ENCODE measurements around the gene IER5L. TPM values are rescaled to one million over a fixed set of nuclear protein-coding genes. Genes with fewer than 3 reads are reported as not detected.

IER5L gene
- total RNA-seq, 2 experiments from 2014 or later, result 1.1 to 1.6 TPM

- H3K27me3 Mint-ChIP-seq (ENCODE audit: low read depth), result no peaks in the 10 kb centered on the region
- CTCF ChIA-PET, result interaction anchor here (1.1 to 5.2 kb wide), 4 partner anchors 33 to 449 kb away, joined by 4 to 32 read pairs (median 22); partner anchors contain the start of gene NTMT1
- DNase-seq, result peak; percentile 79
- no peaks in the 10 kb centered on the region for H3K9me3 Mint-ChIP-seq
- H3K4me1 Mint-ChIP-seq (ENCODE audit: low read depth), result peaks cover 8% of the 10 kb centered on the region
- H3K4me3 Mint-ChIP-seq, result peak overlapping the region; percentile 77
- intact Hi-C loops (cut with micrococcal nuclease), result loop anchor here (1.0 to 5.0 kb wide), 8 partner anchors 37 to 448 kb away; no protein-coding TSS in a partner anchor
- H3K36me3 Mint-ChIP-seq (ENCODE audit: low read depth), result no peaks in the 10 kb centered on the region
- H3K27ac Mint-ChIP-seq, result no peak overlapping the region
Measured at GRCh38 chr9:129175825-129176633, 2.0 kb downstream of the IER5L start.

GRCh38 chr9:129175515-129175824 is 2.6 kb downstream of the IER5L start:
- peaks cover 8% of the 10 kb centered on the region for H3K4me1 Mint-ChIP-seq (ENCODE audit: low read depth)
- intact Hi-C loops (cut with micrococcal nuclease), result loop anchor here (1.0 to 5.0 kb wide), 3 partner anchors 61 to 432 kb away; no protein-coding TSS in a partner anchor
- H3K27ac Mint-ChIP-seq, result no peak overlapping the region
- CTCF ChIA-PET, result interaction anchor here (0.6 to 5.2 kb wide), 9 partner anchors 33 to 449 kb away, joined by 3 to 32 read pairs (median 4); partner anchors contain the start of gene NTMT1
- H3K9me3 Mint-ChIP-seq, result no peaks in the 10 kb centered on the region
- peak overlapping the region; percentile 77 for H3K4me3 Mint-ChIP-seq
- H3K27me3 Mint-ChIP-seq (ENCODE audit: low read depth), result no peaks in the 10 kb centered on the region
- DNase-seq, result no peak
- no peaks in the 10 kb centered on the region for H3K36me3 Mint-ChIP-seq (ENCODE audit: low read depth)

DNA sequence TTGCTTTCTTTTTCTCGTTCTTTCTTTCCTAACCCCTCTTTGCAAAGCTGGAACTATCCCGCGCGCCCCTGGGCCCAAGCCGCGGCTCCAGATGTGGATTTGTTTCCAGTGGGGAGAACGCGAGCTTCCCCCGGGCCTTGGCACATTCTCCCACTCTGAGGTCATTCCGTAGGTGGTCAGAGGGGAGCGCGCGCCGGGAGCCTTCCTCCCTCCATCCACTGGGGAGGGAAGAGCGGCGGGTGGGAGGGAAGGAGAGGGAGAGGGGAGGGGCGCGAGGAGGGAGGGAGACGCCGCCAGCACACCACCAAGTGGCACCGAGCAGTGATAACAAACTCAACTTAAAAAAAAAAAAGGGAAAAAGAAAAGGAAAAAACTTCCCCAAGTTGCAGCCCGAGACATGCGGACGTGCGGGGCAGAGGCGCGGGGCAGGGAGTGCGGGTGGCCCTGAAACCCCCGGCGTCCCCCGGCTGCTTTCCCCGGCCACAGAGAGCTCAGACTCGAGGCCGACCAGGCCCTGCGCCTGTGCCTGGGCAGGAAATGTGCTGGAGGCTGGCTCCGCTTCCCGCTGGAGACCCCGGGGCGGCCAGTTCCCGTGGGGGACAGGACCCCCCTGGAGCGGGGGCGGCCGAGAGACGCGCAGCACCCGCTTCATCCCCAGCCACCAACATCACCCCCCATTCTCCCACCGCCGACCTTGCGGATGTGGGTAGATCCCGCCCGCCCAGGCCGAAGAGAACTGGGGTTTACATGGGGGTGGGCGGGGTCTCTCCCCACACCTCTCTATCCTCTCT is 3.1 kb downstream of the IER5L start:
- Mint-ChIP-seq H3K4me1 (ENCODE audit: low read depth) (peaks cover 13% of the 10 kb centered on the region), H3K27me3 (ENCODE audit: low read depth) (no peaks in the 10 kb centered on the region), H3K36me3 (ENCODE audit: low read depth) (no peaks in the 10 kb centered on the region), H3K27ac (no peak overlapping the region), H3K4me3 (peak overlapping the region; percentile 77), H3K9me3 (no peaks in the 10 kb centered on the region)
- DNase-seq, result peak; percentile 38
- CTCF ChIA-PET, result interaction anchor here (0.6 to 5.2 kb wide), 18 partner anchors 12 to 607 kb away, joined by 3 to 32 read pairs (median 4); partner anchors contain the start of gene NTMT1
- intact Hi-C loops (cut with micrococcal nuclease), result loop anchor here (1.0 to 5.0 kb wide), 3 partner anchors 62 to 432 kb away; no protein-coding TSS in a partner anchor

- intact Hi-C loops (cut with micrococcal nuclease), result loop anchor here (2.0 kb wide), 1 partner anchor 63 kb away; no protein-coding TSS in a partner anchor
- CTCF ChIA-PET, result interaction anchor here (0.6 to 5.2 kb wide), 24 partner anchors 12 to 608 kb away, joined by 3 to 32 read pairs (median 4); partner anchors contain the start of gene NTMT1
- H3K27ac Mint-ChIP-seq, result no peak overlapping the region
Measured at GRCh38 chr9:129174102-129174723, 3.8 kb downstream of the IER5L start.

DNA sequence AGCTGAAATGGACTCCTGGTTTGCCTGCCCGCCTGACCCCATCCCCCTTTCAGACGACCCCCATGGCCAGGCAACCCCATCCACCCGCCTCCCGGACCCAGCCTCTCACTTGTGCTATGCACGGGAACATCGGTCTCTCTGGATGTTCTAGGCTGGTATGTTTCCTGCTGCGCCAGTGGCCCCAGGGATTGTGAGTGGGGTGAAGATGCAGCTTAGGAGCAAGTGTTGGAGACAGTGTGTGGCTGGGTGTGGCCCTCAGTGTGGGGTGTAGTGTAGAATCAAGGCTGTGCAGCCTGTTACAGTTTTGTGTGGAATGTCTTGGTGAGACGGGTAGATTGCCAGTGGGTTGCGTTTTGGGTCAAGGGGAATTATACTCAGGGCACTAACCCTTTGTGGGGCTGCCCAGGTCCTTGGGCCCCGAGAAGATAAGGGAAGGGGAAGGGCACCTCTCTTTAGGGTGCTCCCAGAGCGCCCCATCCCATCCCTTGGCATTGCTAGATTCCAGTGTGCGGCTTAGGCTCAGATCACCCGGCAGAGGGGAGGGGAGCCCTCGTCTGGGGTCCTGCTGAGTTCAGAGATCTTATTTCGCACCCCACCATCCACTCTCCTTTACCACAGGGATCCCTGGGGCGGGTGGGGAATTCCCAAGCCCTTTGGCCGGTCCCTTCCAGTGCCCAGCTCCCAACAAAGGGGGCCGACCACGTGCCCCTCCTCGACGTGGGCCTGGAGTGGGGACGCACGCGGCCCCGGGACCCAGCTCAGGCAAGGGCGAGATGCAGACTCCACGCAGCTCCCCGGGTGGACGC is 4.6 kb downstream of the IER5L start:
- H3K27me3 Mint-ChIP-seq (ENCODE audit: low read depth), result no peaks in the 10 kb centered on the region
- H3K36me3 Mint-ChIP-seq (ENCODE audit: low read depth), result no peaks in the 10 kb centered on the region
- H3K4me3 Mint-ChIP-seq, result peak overlapping the region; percentile 42
- no peak for DNase-seq
- CTCF ChIA-PET, result interaction anchor here (0.6 to 5.2 kb wide), 21 partner anchors 11 to 608 kb away, joined by 3 to 32 read pairs (median 6); partner anchors contain the start of gene NTMT1
- peaks cover 13% of the 10 kb centered on the region for H3K4me1 Mint-ChIP-seq (ENCODE audit: low read depth)
- H3K27ac Mint-ChIP-seq, result no peak overlapping the region
- intact Hi-C loops (cut with micrococcal nuclease), result loop anchor here (1.0 to 2.0 kb wide), 2 partner anchors 63 to 173 kb away; no protein-coding TSS in a partner anchor
- H3K9me3 Mint-ChIP-seq, result no peaks in the 10 kb centered on the region

More at GRCh38 chr9:129174102-129174723, 3.8 kb downstream of the IER5L start:
- peak overlapping the region; percentile 71 for H3K4me3 Mint-ChIP-seq
- no peaks in the 10 kb centered on the region for H3K36me3 Mint-ChIP-seq (ENCODE audit: low read depth)
- DNase-seq, result peak; percentile 90
- no peaks in the 10 kb centered on the region for H3K27me3 Mint-ChIP-seq (ENCODE audit: low read depth)
- no peaks in the 10 kb centered on the region for H3K9me3 Mint-ChIP-seq
- peaks cover 13% of the 10 kb centered on the region for H3K4me1 Mint-ChIP-seq (ENCODE audit: low read depth)

DNA sequence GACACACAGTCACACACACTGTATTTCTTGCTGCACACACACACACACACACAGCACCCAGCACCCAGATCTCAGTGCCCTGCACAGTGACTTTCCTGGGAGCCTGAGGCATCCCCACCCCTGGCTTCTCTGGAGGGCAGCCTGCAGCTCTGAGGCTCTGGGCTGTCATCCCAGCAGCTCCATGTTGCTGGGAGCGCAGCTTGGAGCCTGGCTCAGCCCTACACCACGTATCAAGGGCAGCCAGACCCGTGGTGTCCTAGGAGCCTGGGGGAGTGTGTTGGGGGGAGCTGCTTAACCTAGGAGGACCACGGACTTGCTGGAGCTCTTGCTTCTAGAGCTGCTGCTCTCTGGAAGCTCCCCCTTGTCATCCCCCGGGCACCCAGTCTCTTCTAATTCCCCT is 5.2 kb downstream of the IER5L start:
- DNase-seq, result no peak
- Mint-ChIP-seq H3K36me3 (ENCODE audit: low read depth) (no peaks in the 10 kb centered on the region), H3K4me3 (no peak overlapping the region), H3K9me3 (no peaks in the 10 kb centered on the region), H3K27ac (no peak overlapping the region), H3K27me3 (ENCODE audit: low read depth) (no peaks in the 10 kb centered on the region), H3K4me1 (ENCODE audit: low read depth) (peaks cover 16% of the 10 kb centered on the region)
- intact Hi-C loops (cut with micrococcal nuclease), result loop anchor here (1.0 kb wide), 1 partner anchor 173 kb away; no protein-coding TSS in a partner anchor
- CTCF ChIA-PET, result interaction anchor here (0.8 to 5.2 kb wide), 15 partner anchors 10 to 452 kb away, joined by 3 to 32 read pairs (median 6); partner anchors contain the start of gene NTMT1

DNA sequence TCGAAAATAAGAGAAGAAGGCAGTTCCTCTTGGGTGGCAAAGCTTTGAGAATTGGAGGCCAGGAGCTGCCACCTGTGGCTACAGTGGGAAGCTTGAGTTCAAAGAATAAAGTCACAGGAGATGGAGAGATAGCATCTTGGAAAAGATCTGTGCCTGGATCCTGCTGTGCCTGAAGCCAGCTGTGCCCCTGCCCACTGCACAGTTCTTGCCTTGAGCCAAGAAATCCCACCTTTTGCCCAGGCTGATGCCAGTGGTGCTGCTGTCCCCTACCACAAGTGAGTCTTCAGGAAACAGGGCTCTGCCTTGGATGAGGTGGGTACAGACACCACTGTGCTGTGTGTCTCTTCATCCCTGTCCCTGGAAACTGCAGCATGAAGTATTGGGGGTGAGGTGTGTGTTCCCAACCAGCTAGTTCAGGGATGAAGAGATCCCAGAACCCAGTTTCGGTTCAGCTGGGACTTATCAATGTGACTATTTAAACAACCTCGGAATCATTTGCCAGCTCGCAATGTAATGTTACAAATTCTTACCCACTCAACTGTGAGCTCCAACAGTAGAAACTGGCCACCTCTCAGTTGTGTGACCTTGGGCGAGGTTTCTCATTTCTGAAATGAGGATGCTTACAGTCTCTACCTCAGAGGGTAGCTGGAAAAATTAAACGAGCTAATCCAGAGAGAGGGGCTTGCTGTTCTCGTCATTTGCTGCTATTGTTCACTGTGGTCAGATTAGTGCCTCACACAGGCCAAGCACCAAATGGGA is 5.9 kb downstream of the IER5L start:
- Mint-ChIP-seq H3K36me3 (ENCODE audit: low read depth) (no peaks in the 10 kb centered on the region), H3K9me3 (no peaks in the 10 kb centered on the region), H3K4me3 (no peak overlapping the region), H3K27ac (no peak overlapping the region), H3K27me3 (ENCODE audit: low read depth) (no peaks in the 10 kb centered on the region), H3K4me1 (ENCODE audit: low read depth) (peaks cover 23% of the 10 kb centered on the region)
- CTCF ChIA-PET, result interaction anchor here (0.8 to 5.2 kb wide), 15 partner anchors 10 to 453 kb away, joined by 3 to 32 read pairs (median 6); partner anchors contain the start of gene NTMT1
- DNase-seq, result no peak
- intact Hi-C loops (cut with micrococcal nuclease), result no loop called here

- no peak overlapping the region for H3K4me3 Mint-ChIP-seq
- peaks cover 24% of the 10 kb centered on the region for H3K4me1 Mint-ChIP-seq (ENCODE audit: low read depth)
- H3K27me3 Mint-ChIP-seq (ENCODE audit: low read depth), result no peaks in the 10 kb centered on the region
- CTCF ChIA-PET, result interaction anchor here (1.4 to 1.8 kb wide), 2 partner anchors 10 to 39 kb away, joined by 3 to 5 read pairs; no protein-coding TSS in a partner anchor
- no peak for DNase-seq
- no peaks in the 10 kb centered on the region for H3K36me3 Mint-ChIP-seq (ENCODE audit: low read depth)
- intact Hi-C loops (cut with micrococcal nuclease), result no loop called here
- no peak overlapping the region for H3K27ac Mint-ChIP-seq
- H3K9me3 Mint-ChIP-seq, result no peaks in the 10 kb centered on the region
Measured at GRCh38 chr9:129170229-129170628, 7.8 kb downstream of the IER5L start.

DNA sequence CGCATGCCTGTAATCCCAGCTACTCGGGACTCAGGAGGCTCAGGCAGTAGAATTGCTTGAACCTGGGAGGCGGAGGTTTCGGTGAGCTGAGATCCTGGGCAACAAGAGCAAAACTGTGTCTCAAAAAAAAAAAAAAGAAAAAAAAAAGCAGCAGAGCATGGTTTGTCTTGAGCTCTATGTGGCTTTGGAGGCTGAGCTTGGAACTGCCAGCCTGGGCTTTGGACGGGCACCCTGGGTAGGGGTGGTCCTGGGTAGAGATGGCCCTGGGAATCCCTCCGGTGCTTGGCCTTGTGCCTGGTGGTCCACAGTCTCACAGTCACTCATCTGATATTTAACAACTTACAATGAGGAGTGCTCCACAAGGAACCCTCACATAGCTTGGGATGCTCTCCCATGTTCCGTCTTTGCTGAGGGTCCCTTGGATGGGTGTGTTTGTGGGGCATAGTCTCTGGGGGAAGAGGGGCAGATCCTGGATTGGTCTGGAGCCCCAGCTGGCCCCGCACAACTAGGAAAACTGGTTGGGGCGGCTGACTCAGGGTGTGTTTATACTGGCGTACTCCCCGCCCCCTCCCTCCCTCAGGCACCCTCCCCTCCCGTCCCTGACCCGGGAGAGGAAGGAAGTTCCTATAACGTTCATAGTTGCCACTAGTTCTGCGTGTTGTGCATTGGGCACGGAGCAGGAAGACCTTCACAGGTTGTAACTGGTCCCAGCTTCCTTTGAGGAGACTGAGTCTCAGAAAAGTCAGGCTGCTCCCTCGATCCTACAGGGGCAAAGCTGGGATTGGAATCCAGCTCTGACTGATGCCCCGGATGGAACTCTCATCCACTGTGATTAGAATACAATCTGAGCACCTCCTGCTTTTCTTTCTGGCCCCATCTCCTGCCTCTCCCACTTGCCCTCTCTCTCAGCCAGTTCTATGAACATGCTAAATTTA is 11.2 kb downstream of the IER5L start:
- H3K4me3 Mint-ChIP-seq, result peak overlapping the region; percentile 67
- intact Hi-C loops (cut with micrococcal nuclease), result no loop called here
- H3K4me1 Mint-ChIP-seq (ENCODE audit: low read depth), result peaks cover 22% of the 10 kb centered on the region
- peak; percentile 58 for DNase-seq
- H3K27me3 Mint-ChIP-seq (ENCODE audit: low read depth), result no peaks in the 10 kb centered on the region
- H3K36me3 Mint-ChIP-seq (ENCODE audit: low read depth), result no peaks in the 10 kb centered on the region
- peak overlapping the region; percentile 18 for H3K27ac Mint-ChIP-seq
- CTCF ChIA-PET, result interaction anchor here (0.9 to 3.5 kb wide), 8 partner anchors 11 to 457 kb away, joined by 3 to 25 read pairs (median 4); partner anchors contain the start of gene IER5L
- H3K9me3 Mint-ChIP-seq, result no peaks in the 10 kb centered on the region

- intact Hi-C loops (cut with micrococcal nuclease), result no loop called here
- no peaks in the 10 kb centered on the region for H3K9me3 Mint-ChIP-seq
- no peaks in the 10 kb centered on the region for H3K27me3 Mint-ChIP-seq (ENCODE audit: low read depth)
- H3K4me3 Mint-ChIP-seq, result no peak overlapping the region
- H3K27ac Mint-ChIP-seq, result no peak overlapping the region
- CTCF ChIA-PET, result interaction anchor here (0.7 to 5.5 kb wide), 3 partner anchors 8 to 33 kb away, joined by 3 to 29 read pairs (median 14); no protein-coding TSS in a partner anchor
- no peak for DNase-seq
- H3K36me3 Mint-ChIP-seq (ENCODE audit: low read depth), result no peaks in the 10 kb centered on the region
- peaks cover 20% of the 10 kb centered on the region for H3K4me1 Mint-ChIP-seq (ENCODE audit: low read depth)
Measured at GRCh38 chr9:129165198-129165597, 12.9 kb downstream of the IER5L start.
